Sigmoid colon (tissue), 4 donors: ENCODE measurements around the gene SHLD3.

Experiments
- POLR2A ChIP-seq, 2 donors: fragments of 450-650 bp; IDR thresholded peaks; one replicate each; pipeline ENCODE4 v1.6.1; 2016; ENCODE audit warnings: antibody characterized with exemption in 2 of 2, mild to moderate bottlenecking in 2 of 2, moderate library complexity in 2 of 2
- POLR2AphosphoS5 ChIP-seq, 4 donors: sonication (generic); formaldehyde crosslinking; IDR thresholded peaks; one replicate each; pipeline ENCODE4 v1.6.1; 2017; ENCODE audit warnings: antibody characterized with exemption in 4 of 4
- TF ChIP-seq, protein P1 (sequence below), 4 experiments: fragments of 450-650 bp in 3 of 4; fragments of 200-600 bp in 1 of 4; IDR thresholded peaks; one replicate each; pipeline ENCODE4 v1.5.1; 2016 to 2019; ENCODE audit warnings: antibody characterized with exemption in 4 of 4, mild to moderate bottlenecking in 3 of 4, moderate library complexity in 2 of 4

DNA sequence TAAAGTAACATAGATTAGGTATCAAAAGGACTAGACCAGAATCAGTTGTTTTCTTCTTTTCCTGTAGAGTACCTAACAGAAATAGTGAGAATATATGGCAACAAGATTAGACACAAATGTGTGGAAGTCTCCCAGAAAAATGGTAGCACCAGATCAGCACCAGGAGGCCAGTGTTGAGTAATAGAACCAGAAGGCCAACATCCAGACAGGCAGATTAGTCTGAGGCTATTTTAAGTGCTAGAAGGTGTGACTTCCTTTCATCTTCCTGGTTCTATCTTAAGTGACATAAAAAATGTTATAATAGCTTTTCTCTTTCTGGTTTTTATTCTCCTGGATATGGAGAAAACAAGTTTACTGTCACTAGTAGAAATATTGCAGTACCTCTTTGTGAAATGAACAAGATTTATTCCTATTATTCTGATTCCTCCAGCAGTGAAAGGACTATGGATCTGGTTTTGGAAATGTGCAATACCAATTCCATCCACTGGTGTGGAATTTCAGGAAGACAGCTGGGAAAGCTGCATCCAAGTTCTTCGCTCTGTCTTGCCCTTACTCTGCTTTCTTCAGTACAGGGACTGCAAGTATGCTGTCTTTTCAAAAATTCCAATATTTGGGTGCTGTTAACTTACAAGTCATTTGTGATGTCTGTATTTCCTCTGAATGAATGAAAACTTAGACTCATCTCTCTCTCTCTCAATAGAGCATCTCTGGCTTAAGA, 39.1 kb downstream of the SHLD3 start:
- TF ChIP-seq, protein P1, sequence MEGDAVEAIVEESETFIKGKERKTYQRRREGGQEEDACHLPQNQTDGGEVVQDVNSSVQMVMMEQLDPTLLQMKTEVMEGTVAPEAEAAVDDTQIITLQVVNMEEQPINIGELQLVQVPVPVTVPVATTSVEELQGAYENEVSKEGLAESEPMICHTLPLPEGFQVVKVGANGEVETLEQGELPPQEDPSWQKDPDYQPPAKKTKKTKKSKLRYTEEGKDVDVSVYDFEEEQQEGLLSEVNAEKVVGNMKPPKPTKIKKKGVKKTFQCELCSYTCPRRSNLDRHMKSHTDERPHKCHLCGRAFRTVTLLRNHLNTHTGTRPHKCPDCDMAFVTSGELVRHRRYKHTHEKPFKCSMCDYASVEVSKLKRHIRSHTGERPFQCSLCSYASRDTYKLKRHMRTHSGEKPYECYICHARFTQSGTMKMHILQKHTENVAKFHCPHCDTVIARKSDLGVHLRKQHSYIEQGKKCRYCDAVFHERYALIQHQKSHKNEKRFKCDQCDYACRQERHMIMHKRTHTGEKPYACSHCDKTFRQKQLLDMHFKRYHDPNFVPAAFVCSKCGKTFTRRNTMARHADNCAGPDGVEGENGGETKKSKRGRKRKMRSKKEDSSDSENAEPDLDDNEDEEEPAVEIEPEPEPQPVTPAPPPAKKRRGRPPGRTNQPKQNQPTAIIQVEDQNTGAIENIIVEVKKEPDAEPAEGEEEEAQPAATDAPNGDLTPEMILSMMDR (IDR thresholded peaks at IDR 0.05): peak in 2 of 4 experiments; percentile 16 to 41
- TF ChIP-seq POLR2AphosphoS5 (IDR thresholded peaks at IDR 0.05) (no peak), POLR2A (IDR thresholded peaks at IDR 0.05) (no peak)
